ENCODE results near the gene SLC2A11.
"Not testable (repeated sequence)": the region's sequence is repeated elsewhere in the genome, so short reads cannot be mapped to it uniquely, and the experiment has no call there.

Gene SLC2A11

DNA sequence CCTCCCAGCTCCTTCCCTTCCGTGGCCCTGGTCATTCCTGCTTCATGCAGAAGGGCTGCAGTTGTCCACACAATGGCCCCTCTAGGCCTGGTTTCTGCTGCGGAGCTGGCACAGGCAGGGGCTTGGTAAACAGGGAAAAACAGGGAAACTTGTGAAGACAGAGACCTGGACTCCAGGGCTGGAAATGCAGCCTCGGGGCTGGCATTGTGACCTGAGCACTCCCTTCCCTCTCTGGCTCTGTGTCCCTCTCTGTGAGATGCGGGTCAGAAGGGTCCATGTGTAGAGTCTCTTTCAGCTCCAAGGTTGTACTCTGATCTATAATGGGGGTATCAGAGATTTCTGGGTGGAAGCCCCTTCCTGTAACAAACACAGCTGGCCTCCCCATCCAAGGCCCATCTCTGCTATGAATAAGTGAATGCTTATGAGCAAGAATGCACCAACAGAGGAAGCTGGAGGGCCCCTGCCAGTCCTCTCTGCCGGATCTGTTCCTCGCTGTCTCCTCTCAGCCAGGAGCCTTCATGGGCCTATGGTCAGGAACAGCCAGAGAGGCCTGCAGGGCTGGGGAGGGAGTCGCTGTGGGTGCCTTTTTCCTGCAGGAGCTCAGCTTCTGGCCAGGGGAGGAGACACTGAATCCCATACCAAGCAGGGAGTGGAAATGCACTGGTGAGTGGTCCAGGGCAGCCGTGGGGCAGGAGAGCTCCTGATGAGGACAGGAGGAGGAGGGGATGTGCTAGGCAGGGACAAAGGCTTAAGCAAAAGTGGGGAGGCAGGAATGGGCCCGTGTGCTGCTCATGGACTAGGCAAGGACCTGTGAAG is 12.2 kb upstream of the SLC2A11 start:
- DNase-seq (ENCODE audit: low read depth in 2 of 2, low spot score in 1 of 2) = no peak

DNA sequence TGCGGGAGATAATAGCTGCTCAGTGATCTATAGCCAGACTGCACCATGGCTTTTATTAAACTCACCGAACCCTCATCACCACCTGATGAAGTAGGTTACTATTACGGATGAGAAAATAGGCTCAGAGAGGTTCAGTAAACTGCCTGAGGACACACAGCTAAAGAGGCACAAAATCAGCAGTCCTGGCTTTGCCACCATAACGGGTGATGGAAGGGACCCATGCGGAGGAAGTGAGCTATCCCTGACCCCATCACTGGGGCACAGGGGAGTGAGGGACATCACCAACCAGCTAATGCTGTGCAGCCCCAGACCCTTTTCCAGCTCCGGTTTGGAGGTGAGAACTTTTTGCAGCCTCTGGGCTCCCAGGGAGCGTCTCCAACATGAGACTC is 11.6 kb upstream of the SLC2A11 start:
- no peak for DNase-seq (ENCODE audit: low read depth in 2 of 2, low spot score in 1 of 2)

DNA sequence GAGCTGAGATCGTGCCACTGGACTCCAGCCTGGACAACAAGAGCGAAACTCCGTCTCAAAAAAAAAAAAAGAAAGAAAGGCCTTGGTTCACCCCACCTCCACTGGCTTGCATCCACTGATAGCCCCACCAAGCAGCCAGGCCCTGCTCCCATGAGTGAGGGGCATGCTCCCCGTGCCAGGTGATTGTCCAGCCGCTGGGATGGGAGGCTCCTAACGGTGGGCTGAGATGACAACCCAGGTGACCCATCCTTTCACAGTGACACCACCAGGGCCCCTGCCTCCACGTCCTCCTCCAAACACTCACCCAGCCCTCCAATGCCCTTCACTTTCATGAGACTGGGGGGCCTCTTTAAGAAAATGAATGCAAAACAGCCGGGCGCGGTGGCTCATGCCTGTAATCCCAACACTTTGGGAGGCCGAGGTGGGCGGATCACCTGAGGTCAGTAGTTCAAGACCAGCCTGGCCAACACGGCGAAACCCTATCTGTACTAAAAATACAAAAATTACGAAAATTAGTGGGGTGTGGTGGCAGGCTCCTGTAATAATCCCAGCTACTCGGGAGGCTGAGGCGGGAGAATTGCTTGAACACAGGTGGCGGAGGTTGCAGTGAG is 10.3 kb upstream of the SLC2A11 start:
- DNase-seq (ENCODE audit: low read depth in 2 of 2, low spot score in 1 of 2) = no peak

DNA sequence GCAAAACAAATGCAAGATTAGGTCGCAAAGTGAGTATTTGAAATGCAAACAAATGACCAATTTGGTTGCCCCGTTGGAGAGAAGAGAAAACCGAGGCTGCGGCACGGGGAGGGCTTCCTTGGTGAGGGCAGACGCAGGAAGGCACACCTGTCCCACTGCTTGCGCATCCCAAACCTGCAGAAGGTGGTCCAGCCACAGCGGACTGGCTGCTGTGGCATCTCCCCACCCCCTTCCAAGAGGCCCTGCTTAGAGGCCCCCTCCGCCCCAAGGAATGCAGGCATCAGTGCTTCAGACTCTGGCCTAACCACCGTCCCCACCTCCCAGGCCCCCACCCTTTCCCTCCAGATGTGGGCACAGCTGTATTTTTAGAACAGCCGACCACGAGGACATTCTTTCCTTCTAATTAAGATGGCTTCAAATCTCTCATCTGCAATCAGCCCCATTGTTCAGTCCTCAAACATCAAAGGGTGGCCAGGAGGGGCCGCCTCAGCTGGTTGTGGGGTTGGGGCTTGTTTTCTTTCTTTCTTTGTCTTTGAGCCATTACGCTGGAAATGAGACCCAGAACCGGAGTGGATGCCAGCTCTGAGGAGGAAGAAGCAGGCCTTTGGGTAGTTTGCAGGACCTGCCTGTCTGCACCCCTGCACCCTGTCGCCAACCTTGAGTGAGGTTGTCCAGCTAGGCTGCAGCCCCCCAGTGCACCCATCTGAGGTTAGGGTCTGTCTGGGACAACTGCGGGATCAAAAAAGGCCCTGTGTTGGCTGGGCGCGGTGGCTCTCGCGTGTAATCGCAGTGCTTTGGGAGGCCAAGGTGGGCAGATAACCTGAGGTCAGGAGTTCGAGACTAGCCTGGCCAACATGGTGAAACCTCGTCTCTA is 9.4 kb upstream of the SLC2A11 start:
- DNase-seq (ENCODE audit: low read depth in 2 of 2, low spot score in 1 of 2) = no peak

DNA sequence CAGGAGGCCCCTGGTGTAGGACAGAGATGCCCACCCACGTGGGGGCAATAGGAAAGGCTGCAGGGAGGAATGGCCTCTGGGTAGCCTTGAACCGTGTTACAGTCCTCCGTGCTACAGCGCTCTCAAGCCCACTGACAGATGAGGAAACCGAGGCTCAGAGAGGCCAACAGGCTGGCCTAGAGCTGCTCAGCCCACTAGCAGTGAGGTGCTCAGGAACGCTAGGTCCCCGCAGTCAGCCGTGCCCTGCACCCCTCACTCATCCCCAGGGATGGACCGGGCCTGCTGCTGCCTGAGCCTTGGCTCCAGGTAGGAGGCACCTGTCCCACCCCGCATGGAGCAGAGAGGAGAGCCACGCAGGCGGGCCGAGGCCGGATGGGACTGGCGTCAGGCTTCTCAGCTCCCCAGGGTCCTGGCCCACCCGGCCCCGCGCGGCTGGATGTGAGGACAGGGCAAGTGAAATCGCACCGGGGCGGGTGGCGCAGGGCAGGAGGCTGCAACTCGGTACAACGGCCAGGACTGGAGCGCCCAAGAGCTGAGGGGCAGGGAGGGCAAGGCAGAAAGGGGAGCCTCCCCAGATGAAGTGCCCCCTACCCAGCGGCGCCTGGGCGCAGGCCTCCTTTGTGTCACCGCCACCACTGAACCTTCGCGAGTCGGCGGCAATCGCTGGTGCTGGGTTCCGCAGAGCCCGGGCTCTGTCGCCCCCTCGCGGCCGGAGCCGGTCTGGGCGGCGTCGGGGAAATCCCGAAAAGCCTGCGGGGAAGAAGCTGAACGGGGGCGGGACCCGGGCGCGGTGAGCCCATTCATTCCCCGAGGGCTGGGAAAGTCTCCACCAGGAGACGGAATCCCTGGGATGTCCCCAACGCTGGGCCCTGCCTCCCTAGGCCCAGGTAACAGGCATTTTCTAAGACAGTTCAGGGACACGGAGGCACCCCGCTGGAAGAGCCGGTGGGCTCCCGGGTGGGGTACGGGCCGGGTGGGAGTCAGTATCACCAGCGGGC is 8.4 kb upstream of the SLC2A11 start:
- DNase-seq (ENCODE audit: low read depth in 2 of 2, low spot score in 1 of 2) = peak; percentile 67 to 73

DNA sequence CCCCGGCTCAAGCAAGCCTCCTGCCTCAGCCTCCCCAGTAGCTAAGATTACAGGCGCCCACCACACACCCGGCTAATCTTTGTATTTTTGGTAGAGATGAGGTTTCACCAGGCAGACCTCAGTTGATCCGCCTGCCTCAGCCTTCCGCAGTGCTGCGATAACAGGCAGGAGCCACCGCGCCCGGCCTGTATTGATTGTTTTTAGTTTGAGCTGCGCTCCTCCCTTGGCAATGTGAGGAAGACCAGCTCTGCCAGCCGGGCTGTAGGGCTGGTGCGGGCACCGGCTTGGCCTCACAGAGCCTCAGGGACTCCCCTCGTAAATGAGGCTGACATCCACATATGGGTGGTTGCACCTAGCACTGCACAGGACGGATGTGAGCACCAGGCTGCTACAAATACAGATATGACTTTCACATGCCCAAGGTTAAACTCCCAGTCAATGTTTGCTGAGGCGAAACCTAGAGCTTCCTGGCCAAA is 7.5 kb upstream of the SLC2A11 start:
- no peak for DNase-seq (ENCODE audit: low read depth in 2 of 2, low spot score in 1 of 2)

DNA sequence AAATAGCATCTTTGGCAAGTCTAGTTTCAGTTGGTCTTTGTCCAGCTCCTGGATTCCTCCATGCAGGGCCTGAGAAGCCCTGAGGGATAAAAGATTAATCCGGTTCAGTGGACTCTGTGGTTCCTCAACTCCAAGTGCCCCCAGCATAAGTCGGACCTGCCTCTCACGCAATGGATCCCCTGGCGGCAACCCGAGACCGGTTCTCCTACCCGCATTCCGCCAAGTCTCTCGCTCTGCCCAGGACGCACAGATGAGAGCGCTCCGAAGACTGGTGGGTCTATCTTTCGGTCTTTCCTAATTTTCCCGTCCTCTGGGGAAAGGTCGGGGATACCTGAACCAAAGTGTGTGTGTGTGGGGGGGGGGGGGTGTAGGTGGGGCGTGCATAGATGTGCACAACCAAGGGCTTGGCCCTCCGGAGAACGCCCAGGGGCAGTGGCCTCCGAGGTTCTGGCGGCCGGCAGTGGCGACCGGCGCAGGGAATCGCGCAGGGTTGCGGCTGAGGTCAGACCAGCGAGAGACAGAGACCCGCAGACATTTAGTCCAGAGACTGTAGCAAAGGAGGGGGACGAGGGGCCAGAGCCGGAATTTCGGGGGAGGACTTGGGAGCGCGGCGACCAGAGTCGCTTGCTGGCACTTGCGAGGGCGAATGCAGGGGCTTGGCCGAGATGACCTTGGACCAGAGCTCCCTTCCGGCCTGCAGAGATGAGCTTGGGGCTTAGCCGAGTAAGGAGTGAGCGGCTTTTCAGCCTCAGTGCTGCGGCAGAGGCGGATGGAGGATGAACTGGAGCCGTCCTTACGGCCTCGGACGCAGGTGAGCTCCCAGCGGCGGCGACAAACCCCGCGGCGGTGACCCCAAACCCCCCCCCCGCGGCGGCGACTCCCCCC is 712 bp upstream of the SLC2A11 start:
- no peak for DNase-seq (ENCODE audit: low read depth in 2 of 2, low spot score in 1 of 2)

DNA sequence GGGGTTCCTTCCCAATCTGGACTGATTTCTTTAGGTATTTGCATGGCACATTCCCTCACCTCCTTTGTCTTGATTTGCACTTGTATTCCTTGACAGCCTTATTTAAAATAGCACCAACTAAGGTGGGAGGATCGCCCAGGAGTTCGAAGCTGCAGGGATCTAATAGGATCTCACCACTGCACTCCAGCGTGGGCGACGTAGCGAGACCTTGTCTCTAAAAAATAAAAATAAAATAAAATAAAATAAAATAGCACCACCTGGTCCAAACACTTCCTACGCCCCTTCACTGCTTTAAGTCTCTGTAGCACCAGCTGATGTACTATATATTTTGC is 775 bp downstream of the SLC2A11 start:
- DNase-seq (ENCODE audit: low read depth in 2 of 2, low spot score in 1 of 2) = no peak

DNA sequence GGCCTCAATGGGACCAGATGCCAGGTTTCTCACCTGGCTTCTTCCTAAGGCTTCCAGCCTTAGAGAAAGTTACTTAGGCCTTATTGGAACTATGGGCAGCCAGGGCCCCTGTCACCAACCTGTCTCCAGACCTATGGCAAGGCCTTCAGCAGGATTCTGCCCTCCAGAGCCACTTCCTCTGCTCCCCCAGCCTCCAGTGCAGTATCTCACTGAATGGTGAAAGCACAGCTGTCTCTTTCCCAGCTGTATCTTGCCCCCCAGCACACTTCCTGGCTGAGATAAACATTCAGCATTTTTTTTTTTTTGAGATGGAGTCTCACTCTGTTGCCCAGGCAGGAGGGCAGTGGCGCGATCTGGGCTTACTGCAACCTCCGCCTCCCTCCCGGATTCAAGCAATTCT is 1.5 kb downstream of the SLC2A11 start:
- no peak for DNase-seq (ENCODE audit: low read depth in 2 of 2, low spot score in 1 of 2)

DNA sequence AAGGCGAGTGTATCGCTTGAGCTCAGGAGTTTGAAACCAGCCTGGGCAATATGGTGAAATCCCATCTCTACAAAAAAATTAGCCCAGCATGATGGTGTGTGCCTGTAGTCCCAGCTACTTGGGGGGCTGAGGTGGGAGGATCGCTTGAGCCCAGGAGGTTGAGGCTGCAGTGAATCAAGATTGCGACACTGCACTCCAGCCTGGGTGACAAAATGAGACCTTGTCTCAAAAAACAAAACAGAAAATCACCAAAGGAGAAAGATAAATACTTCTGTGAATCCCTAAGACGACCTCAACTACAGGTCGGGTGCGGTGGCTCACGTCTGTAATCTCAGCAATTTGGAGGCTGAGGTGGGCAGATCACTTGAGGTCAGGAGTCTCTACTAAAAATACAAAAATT is 2.5 kb downstream of the SLC2A11 start:
- DNase-seq (ENCODE audit: low read depth in 2 of 2, low spot score in 1 of 2) = not testable (repeated sequence)

DNA sequence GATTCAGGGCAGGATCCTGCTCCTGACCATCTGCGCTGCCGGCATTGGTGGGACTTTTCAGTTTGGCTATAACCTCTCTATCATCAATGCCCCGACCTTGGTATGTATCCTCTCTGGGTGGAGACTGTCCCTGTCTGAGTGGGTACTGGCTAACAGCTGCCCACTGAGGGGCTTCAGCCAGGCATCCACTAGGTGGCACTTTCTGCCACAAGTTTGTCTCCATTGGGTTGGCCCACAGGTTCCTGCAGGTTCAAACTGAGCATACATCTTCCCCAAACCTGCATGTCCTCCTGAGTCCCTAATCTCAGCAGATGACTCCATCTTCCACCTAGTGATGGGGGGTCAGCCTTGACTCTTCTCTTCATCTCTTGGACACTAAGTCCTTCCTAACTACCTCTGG is 4.4 kb downstream of the SLC2A11 start:
- DNase-seq (ENCODE audit: low read depth in 2 of 2, low spot score in 1 of 2) = no peak

DNA sequence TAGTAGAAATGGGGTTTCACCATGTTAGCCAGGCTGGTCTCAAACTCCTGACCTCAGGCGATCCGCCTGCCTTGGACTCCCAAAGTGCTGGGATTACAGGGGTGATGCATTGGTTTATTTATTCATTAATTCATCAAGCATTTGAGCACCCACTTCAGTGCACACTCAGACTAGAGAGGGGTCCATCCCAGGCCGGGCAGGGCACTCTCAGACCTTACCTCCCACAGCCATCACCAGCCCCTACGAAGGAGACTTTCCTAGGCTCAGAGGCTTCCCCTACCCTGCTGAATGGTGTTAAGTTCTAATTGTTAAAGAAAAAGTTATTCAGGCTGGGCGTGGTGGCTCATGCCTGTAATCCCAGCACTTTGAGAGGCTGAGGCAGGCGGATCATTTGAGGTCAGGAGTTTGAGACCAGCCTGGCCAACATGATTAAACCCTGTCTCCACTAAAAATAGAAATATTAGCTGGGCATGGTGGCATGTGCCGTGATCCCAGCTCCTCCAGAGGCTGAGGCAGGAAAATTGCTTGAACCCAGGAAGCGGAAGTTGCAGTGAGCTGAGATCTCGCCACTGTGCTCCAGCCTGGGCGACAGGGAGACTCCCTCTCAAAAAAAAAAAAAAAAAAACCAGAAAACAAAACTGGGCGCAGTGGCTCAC is 7.0 kb downstream of the SLC2A11 start:
- DNase-seq (ENCODE audit: low read depth in 2 of 2, low spot score in 1 of 2) = not testable (repeated sequence)

DNA sequence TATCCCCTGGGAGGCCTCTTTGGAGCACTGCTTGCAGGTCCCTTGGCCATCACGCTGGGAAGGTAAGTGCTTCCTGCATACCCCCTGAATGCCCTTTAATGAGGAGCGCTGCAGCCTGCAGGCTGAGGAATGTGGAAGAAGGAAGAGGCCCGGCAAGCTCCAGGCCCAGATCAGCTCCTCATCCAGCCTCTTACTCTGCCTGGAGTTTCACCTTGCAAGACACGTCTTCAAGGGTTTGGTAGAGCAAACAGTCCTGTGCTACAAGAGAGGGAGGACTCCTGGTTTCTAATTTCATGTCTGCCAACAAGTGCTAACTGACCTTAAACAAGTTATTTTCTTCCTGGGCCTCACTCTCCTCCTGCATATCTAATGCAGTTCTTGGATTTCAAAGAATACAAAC is 10.9 kb downstream of the SLC2A11 start:
- DNase-seq (ENCODE audit: low read depth in 2 of 2, low spot score in 1 of 2) = no peak

DNA sequence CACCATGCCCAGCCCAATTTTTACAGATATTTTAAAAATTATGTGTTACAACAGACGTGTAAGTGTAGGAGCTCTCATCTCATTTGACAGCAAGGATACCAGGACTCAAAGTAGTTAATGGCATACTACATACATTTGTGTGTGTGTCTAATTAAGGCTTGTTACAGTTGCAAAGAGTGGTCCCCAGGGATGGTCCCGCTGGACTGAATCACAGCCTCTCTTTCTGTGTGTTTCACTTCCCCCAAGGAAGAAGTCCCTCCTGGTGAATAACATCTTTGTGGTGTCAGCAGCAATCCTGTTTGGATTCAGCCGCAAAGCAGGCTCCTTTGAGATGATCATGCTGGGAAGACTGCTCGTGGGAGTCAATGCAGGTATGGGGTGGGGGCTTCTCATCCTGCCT is 17.2 kb downstream of the SLC2A11 start:
- DNase-seq (ENCODE audit: low read depth in 2 of 2, low spot score in 1 of 2) = no peak

DNA sequence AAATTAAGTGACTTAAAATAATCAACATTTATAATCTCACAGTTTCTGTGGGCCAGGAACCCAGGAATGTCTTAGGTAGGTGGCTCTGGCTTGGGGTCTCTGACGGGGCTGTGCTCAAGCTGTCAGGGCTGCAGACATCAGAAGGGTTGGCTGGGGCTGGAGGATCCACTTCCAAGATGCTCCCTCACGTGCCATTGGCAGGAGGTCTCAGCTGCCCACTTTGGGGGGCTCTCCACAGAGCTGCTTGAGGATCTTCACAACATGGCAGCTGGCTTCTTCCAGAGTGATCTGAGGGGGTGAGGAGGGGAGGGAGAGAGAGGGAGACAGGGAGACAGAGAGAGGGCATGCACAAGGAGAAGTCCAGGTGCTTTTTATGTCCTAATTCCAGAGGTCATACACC is 18.1 kb downstream of the SLC2A11 start:
- DNase-seq (ENCODE audit: low read depth in 2 of 2, low spot score in 1 of 2) = no peak

DNA sequence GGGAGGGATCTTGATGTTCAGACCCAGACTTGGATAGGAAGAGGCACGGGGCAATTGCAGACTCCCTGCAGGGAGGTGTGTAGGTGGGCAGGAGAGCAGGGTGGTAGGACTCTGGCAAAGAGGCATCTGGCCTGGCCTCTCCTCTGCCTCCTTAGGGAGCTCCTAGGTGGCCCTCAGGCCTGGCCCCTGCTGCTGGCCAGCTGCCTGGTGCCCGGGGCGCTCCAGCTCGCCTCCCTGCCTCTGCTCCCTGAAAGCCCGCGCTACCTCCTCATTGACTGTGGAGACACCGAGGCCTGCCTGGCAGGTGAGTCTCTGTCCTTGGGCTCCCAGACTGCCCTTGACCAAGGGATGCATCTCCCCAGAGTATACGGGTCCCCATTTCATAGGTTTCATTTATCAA is 19.9 kb downstream of the SLC2A11 start:
- DNase-seq (ENCODE audit: low read depth in 2 of 2, low spot score in 1 of 2) = no peak

DNA sequence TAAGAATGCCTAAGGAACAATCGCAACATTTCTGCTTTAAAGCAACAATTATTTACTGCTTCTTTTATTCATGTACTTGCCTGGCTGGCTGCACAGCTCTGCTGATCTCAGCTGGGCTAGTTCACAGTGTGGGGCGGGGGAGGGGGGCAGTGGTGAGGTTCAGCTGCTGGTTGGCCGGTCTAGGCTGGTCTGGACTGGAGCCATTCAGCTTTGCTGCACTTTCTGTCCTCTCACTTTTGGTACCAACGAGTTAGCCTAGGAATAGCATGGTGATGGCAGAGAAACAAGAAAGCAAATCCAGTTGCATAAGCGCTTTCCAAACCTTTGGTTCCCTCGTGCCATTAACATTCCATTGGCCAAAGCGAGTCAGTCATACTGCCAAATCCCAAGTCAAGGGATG is 20.5 kb downstream of the SLC2A11 start:
- DNase-seq (ENCODE audit: low read depth in 2 of 2, low spot score in 1 of 2) = no peak

DNA sequence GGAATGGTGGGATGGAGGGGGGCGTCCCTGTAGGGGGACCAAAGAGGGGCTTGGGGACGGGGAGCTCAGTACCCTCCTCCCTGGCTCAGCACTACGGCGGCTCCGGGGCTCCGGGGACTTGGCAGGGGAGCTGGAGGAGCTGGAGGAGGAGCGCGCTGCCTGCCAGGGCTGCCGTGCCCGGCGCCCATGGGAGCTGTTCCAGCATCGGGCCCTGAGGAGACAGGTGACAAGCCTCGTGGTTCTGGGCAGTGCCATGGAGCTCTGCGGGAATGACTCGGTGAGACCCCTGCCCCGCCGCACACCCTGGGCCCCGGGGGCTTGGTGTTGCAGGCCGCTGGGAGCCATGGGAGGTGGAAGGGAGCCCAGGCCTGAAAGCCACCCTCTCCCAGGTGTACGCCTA is 24.7 kb downstream of the SLC2A11 start:
- no peak for DNase-seq (ENCODE audit: low read depth in 2 of 2, low spot score in 1 of 2)

DNA sequence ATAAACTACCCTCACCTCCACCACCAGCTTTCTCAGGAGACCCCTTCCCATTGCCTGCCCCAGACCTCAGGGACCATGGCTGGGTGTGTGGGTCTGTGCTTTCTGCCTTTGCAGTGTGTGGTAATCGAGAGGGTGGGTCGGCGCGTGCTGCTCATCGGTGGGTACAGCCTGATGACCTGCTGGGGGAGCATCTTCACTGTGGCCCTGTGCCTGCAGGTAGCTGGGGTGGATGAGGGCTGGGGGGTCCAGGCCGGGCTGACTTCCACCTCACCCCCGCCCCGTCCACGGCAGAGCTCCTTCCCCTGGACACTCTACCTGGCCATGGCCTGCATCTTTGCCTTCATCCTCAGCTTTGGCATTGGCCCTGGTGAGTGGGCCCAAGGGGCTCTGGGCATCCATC is 26.0 kb downstream of the SLC2A11 start:
- DNase-seq (ENCODE audit: low read depth in 2 of 2, low spot score in 1 of 2) = no peak

All from stimulated activated CD8-positive, alpha-beta memory T cell treated with anti-CD3 and anti-CD28 coated beads, Interleukin-4, amount 100 ng/mL, for 1 hour (primary cell).